Measurements from ENCODE around the gene SULT4A1.
"Not testable (repeated sequence)": the region's sequence is repeated elsewhere in the genome, so short reads cannot be mapped to it uniquely, and the experiment has no call there.

The SULT4A1 gene

GRCh38 chr22:43887391-43887790 lies 25.1 kb upstream of the SULT4A1 start:
- no peak for DNase-seq (ENCODE audit: extremely low read depth in 1 of 2, low read depth in 1 of 2)

GRCh38 chr22:43886231-43886630 lies 23.9 kb upstream of the SULT4A1 start:
- no peak for DNase-seq (ENCODE audit: extremely low read depth in 1 of 2, low read depth in 1 of 2)

- DNase-seq (ENCODE audit: extremely low read depth in 1 of 2, low read depth in 1 of 2): no peak
Observed at GRCh38 chr22:43885786-43886185, 23.5 kb upstream of the SULT4A1 start.

- no peak for DNase-seq (ENCODE audit: extremely low read depth in 1 of 2, low read depth in 1 of 2)
Observed at GRCh38 chr22:43885319-43885671, 23.0 kb upstream of the SULT4A1 start.

GRCh38 chr22:43884600-43885318 lies 22.4 kb upstream of the SULT4A1 start:
- peak; percentile 8 to 22 for DNase-seq (ENCODE audit: extremely low read depth in 1 of 2, low read depth in 1 of 2)

- DNase-seq (ENCODE audit: extremely low read depth in 1 of 2, low read depth in 1 of 2): no peak
Observed at GRCh38 chr22:43883719-43884415, 21.6 kb upstream of the SULT4A1 start.

GRCh38 chr22:43883012-43883661 lies 20.8 kb upstream of the SULT4A1 start:
- peak; percentile 6 to 25 for DNase-seq (ENCODE audit: extremely low read depth in 1 of 2, low read depth in 1 of 2)

- no peak for DNase-seq (ENCODE audit: extremely low read depth in 1 of 2, low read depth in 1 of 2)
Observed at GRCh38 chr22:43882122-43882767, 19.9 kb upstream of the SULT4A1 start.

- no peak for DNase-seq (ENCODE audit: extremely low read depth in 1 of 2, low read depth in 1 of 2)
Observed at GRCh38 chr22:43881091-43882061, 19.1 kb upstream of the SULT4A1 start.

- no peak for DNase-seq (ENCODE audit: extremely low read depth in 1 of 2, low read depth in 1 of 2)
Observed at GRCh38 chr22:43880541-43880991, 18.3 kb upstream of the SULT4A1 start.

GRCh38 chr22:43879901-43880540 lies 17.7 kb upstream of the SULT4A1 start:
- DNase-seq (ENCODE audit: extremely low read depth in 1 of 2, low read depth in 1 of 2): no peak

GRCh38 chr22:43878831-43879550 lies 16.7 kb upstream of the SULT4A1 start:
- no peak for DNase-seq (ENCODE audit: extremely low read depth in 1 of 2, low read depth in 1 of 2)

GRCh38 chr22:43878079-43878795 lies 15.9 kb upstream of the SULT4A1 start:
- no peak for DNase-seq (ENCODE audit: extremely low read depth in 1 of 2, low read depth in 1 of 2)

- no peak for DNase-seq (ENCODE audit: extremely low read depth in 1 of 2, low read depth in 1 of 2)
Observed at GRCh38 chr22:43876866-43877509, 14.7 kb upstream of the SULT4A1 start.

GRCh38 chr22:43869799-43870198 lies 7.5 kb upstream of the SULT4A1 start:
- no peak for DNase-seq (ENCODE audit: extremely low read depth in 1 of 2, low read depth in 1 of 2)

- DNase-seq (ENCODE audit: extremely low read depth in 1 of 2, low read depth in 1 of 2): not testable (repeated sequence)
Observed at GRCh38 chr22:43869001-43869400, 6.7 kb upstream of the SULT4A1 start.

GRCh38 chr22:43867839-43868635 lies 5.7 kb upstream of the SULT4A1 start:
- no peak for DNase-seq (ENCODE audit: extremely low read depth in 1 of 2, low read depth in 1 of 2)
